Prostate gland (tissue), 2 donors: ENCODE measurements around the gene TIPRL.

Source experiments
- CTCF ChIP-seq, 4 experiments: fragments of 200-600 bp in 2 of 4; fragments of 450-650 bp in 2 of 4; sonication (generic) in 2 of 4; IDR thresholded peaks; 1 replicate in 3 of 4; 2 replicates in 1 of 4; pipeline ENCODE4 v1.5.1; 2016 to 2019; ENCODE audit warnings: antibody characterized with exemption in 4 of 4, mild to moderate bottlenecking in 2 of 4, moderate library complexity in 2 of 4
- POLR2A ChIP-seq: fragments of 450-650 bp; IDR thresholded peaks from one replicate; pipeline ENCODE4 v1.6.1; 2016; ENCODE audit warnings: antibody characterized with exemption, mild to moderate bottlenecking

DNA sequence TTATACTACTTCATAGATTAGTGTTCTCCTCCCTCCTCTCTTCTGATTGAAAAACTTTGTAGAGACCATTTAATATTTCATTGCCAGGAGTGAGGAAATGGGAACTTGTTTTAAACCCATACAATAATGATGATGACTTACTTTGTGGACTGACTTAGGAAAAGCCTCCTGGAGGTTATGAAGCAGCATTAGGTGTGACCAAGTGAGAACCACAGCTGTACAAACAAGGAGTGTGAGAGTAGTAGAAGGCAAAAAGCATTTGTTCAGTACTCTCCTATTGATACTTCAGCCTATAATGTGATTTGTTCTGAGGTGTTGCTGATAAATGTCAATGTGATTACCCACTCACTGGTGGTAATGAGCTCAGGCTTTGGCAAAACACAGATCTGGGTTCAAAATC, 8.4 kb downstream of the TIPRL start:
- TF ChIP-seq POLR2A, result no peak
- TF ChIP-seq CTCF (IDR thresholded peaks at IDR 0.05), result no peak
